HG03521 (cell line): ENCODE data around the gene CGB3.

Experiments
- ATAC-seq: cut with Tn5 transposase; IDR thresholded peaks from one replicate; pipeline ENCODE4 v1.9.1; 2021; ENCODE audit warnings: mild to moderate bottlenecking, moderate library complexity; ENCODE audit not compliant: unreplicated experiment

The CGB3 gene

DNA sequence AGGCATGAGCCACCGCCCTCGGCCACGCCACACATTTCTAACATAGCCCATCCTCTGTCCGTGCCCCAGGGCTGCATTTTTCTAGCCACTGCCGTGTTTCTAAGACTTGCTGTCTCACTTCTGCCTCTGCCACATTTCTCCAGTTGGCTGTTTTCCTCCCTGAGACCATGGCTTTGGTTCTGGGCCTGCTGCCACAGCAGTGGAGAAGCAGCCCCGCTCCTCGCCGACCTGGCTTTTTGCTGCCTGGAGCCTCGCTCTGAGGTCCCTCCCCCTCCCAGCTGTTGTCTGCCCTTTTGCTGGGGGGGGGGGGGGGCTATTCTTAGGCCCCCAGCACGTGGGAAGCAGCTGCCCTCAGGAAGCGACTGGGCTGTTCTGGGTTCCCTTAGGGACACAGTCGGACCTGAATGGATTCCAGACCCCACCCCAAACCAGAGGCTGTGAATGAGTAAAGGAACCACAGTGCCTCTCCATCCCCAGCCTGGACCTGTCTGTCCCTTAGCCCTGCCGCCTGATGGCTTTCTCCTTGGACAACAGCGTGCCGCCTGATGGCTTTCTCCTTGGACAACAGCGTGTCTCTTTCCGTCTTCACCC is 34.3 kb downstream of the CGB3 start:
- no peak for ATAC-seq

GRCh38 chr19:48988860-48989259 is 35.3 kb downstream of the CGB3 start:
- ATAC-seq: no peak

- ATAC-seq: no peak
These were observed 35.8 kb downstream of the CGB3 start for GRCh38 chr19:48988286-48988685.

DNA sequence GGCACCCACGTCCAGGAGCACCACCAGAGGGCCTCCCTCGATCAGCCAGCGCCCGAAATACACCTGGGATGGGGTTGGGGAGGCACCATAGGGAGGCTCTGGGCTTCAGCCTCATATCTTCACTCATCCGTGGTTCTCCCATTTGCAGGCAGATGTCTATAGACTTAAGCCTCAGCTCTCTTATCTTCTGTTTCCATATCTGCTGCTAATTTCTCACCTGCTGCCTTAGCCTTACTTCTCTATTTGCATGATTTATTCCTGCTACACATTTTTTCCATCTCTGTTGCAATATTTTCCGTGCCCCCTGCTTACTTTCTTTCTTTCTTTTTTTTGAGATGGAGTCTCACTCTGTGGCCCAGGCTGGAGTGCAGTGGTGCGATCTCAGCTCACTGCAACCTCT is 36.8 kb downstream of the CGB3 start:
- no peak for ATAC-seq

DNA sequence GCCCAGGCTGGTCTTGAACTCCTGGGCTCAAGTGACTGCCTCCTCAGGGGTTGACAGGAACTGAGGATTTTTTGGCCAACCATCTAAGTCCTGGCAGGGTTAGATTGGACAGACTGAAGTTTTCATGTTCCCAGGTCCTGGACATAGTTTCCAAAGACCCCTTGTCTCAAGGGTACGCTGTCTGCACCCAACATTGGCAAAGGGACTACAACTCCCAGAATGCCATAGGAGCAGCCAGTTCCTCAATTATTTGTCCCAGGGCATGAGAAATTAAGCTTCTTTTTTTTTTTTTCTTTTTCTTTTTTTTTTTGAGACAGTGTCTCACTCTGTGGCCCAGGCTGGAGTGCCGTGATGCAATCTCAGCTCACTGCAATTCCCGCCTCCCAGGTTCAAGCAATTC is 37.9 kb downstream of the CGB3 start:
- ATAC-seq: no peak

DNA sequence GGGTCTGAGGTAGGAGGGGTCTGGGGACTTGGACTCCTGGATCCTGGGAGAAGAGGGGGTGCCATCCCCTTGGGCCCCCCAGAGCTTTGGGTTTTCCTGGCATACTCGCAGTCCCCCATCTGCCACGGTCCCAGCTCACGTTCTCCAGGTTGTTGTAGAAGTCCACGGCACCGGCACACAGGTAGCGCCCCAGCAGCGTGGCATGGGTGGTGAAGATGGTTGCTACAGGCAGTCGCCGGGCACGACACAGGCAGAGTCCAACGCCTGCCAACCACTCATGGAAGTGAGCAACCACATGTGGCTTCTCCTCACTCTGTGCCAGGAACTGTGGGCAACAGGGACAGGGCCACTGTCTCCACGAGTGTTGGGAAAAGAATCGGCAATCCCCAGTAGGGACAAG is 38.4 kb downstream of the CGB3 start:
- ATAC-seq: no peak

DNA sequence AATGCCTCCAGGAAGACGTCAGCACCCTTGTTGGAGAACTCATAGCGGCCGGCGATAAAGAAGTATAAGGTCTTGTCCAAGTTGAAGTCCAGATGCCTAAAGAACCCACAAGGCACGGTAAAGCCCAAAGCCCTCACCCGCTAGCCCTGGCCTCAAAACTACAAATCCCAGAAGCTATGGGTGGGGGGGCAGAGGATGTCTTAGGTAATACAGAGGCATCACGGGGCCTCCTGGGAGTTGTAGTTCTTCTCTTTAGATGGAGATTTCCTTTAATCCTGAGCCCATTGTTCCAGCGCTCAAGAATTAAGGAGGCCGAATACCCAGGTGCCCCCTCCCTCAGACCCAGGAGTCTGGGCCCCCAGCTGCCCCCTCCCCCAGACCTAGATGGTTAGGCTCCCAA is 41.9 kb downstream of the CGB3 start:
- ATAC-seq: no peak

DNA sequence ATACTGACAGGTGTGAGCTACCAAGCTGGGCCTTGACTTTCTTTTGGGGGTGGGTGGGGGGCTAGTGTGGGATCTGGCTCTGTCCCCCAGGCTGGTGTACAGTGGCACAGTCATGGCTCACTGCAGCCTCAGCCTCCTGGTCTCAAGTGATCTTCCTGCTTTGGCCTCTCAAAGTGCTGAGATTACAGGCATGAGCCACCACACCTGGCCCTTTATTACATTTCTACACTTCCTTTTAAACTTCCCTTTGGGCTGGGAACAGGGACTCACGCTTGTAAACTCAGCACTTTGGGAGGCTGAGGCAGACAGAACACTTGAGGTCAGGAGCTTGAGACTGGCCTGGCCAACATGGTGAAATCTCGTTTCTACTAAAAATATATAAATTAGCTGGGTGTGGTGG is 47.1 kb downstream of the CGB3 start:
- no peak for ATAC-seq

GRCh38 chr19:48975947-48976847 is 47.9 kb downstream of the CGB3 start:
- ATAC-seq: no peak
